ENCODE data around the gene TECPR1. TPM values are rescaled to one million over a fixed set of nuclear protein-coding genes. Genes with fewer than 3 reads are reported as not detected.

TECPR1 gene
- total RNA-seq, 2 experiments from 2014 or later: 29.8 to 36.7 TPM

- no peaks in the 10 kb centered on the region for H3K27me3 Mint-ChIP-seq (ENCODE audit: low read depth)
- H3K4me1 Mint-ChIP-seq (ENCODE audit: low read depth): peaks cover 2% of the 10 kb centered on the region
- intact Hi-C loops (cut with micrococcal nuclease): loop anchor here (2.0 kb wide), 1 partner anchor 40 kb away; no protein-coding TSS in a partner anchor
- peaks cover 20% of the 10 kb centered on the region for H3K36me3 Mint-ChIP-seq (ENCODE audit: low read depth)
- H3K27ac Mint-ChIP-seq: peak overlapping the region; percentile 36
- H3K9me3 Mint-ChIP-seq: no peaks in the 10 kb centered on the region
- CTCF ChIA-PET: interaction anchor here (0.7 to 1.3 kb wide), 3 partner anchors 10 to 13 kb away, joined by 3 to 5 read pairs (median 3); no protein-coding TSS in a partner anchor
- peak; percentile 24 for DNase-seq
- H3K4me3 Mint-ChIP-seq: no peak overlapping the region
Measured at GRCh38 chr7:98240961-98241673, 10.9 kb downstream of the TECPR1 start.

DNA sequence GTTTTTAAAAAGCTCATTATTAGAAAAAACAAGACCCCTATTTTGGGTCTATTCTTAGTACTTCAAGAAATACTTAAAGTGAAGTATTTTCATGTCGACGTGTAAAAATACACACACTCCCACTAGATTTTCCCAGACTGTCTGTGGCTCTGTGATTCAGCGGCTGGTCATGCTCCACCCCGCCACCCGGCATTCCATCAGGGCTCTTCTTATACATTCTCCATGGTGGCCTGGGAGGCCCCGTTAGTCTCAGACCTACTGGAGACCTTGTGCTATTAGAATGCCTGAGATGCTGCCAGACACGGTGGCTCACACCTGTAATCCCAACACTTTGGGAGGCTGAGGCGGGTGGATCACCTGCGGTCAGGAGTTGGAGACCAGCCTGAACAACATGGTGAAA is 13.1 kb downstream of the TECPR1 start:
- Mint-ChIP-seq H3K27me3 (ENCODE audit: low read depth) (no peaks in the 10 kb centered on the region), H3K36me3 (ENCODE audit: low read depth) (peaks cover 24% of the 10 kb centered on the region), H3K9me3 (no peaks in the 10 kb centered on the region), H3K4me1 (ENCODE audit: low read depth) (no peaks in the 10 kb centered on the region), H3K27ac (no peak overlapping the region), H3K4me3 (no peak overlapping the region)
- CTCF ChIA-PET: no interaction called here
- no peak for DNase-seq
- intact Hi-C loops (cut with micrococcal nuclease): no loop called here

DNA sequence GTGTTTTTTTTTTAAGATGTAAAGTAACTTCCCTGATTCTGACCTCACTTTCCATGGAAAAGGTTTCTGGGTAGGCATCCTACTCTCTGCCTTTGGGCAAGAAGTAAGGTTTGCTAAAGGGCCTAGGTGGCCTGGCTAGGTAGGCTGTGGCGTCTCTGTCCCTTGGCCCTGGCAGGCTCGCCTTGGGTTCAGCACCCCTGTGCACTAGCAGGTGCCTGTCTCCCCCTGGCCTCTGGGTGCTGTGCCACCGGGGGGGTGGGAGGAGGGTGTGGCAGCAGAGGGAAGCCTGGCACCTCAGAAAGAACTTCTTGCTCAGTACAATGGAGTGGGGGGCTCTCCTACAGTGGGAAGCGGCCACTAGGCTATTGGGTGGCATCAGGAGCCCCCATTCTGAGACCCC is 14.0 kb downstream of the TECPR1 start:
- DNase-seq: no peak
- Mint-ChIP-seq H3K9me3 (no peaks in the 10 kb centered on the region), H3K27ac (no peak overlapping the region), H3K27me3 (ENCODE audit: low read depth) (no peaks in the 10 kb centered on the region), H3K4me3 (no peak overlapping the region), H3K36me3 (ENCODE audit: low read depth) (peaks cover 24% of the 10 kb centered on the region), H3K4me1 (ENCODE audit: low read depth) (no peaks in the 10 kb centered on the region)
- CTCF ChIA-PET: no interaction called here
- intact Hi-C loops (cut with micrococcal nuclease): no loop called here

DNA sequence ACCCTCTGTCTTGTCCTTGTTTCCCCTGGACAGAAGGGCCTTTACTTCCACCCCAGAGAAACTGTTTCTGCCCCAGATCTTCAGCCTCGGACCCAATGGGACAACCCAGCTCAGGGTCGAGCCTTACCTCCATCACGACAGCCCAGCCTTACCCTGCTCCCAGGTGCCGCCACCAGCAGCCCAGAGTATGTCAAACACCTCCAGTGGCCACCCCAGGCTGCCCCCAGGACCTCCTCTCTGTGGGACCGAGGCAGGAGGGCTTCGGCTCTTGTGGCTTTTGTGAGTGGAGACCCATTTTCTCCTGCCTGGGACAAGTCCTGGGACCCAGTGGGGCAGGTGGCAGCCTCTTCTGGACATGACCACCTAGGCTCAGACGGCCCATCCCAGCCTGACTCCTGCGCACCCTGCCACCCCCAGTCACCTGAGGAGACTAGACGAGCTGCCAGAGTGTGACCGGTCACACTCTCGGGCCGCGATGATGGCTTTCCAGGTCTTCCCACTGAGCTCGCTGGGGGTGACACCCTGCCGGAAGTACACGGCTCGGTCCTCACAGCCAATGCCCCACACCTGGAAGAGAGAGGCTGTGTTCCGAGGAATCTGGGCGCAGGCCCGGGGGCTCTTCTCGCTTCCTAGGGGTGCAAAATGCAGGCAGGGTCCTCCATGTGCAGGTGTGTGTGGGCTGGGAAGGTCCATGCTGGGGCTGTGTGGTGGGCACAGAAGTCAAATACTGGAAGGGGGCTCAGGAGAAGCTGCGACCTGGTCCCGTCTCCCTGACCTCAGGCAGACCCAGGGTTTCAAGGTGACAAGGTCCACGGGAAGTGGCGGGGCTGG is 15.5 kb downstream of the TECPR1 start:
- CTCF ChIA-PET: interaction anchor here (0.6 kb wide), 1 partner anchor 35 kb away, joined by 3 read pairs; no protein-coding TSS in a partner anchor
- Mint-ChIP-seq H3K9me3 (no peaks in the 10 kb centered on the region), H3K27ac (no peak overlapping the region), H3K36me3 (ENCODE audit: low read depth) (peaks cover 24% of the 10 kb centered on the region), H3K4me1 (ENCODE audit: low read depth) (no peaks in the 10 kb centered on the region), H3K27me3 (ENCODE audit: low read depth) (no peaks in the 10 kb centered on the region), H3K4me3 (no peak overlapping the region)
- intact Hi-C loops (cut with micrococcal nuclease): no loop called here
- no peak for DNase-seq

- Mint-ChIP-seq H3K4me3 (no peak overlapping the region), H3K9me3 (no peaks in the 10 kb centered on the region), H3K36me3 (ENCODE audit: low read depth) (peaks cover 18% of the 10 kb centered on the region), H3K27me3 (ENCODE audit: low read depth) (no peaks in the 10 kb centered on the region), H3K4me1 (ENCODE audit: low read depth) (no peaks in the 10 kb centered on the region), H3K27ac (no peak overlapping the region)
- no peak for DNase-seq
- intact Hi-C loops (cut with micrococcal nuclease): no loop called here
- CTCF ChIA-PET: interaction anchor here (0.6 kb wide), 1 partner anchor 35 kb away, joined by 3 read pairs; no protein-coding TSS in a partner anchor
Measured at GRCh38 chr7:98235901-98236300, 16.1 kb downstream of the TECPR1 start.

DNA sequence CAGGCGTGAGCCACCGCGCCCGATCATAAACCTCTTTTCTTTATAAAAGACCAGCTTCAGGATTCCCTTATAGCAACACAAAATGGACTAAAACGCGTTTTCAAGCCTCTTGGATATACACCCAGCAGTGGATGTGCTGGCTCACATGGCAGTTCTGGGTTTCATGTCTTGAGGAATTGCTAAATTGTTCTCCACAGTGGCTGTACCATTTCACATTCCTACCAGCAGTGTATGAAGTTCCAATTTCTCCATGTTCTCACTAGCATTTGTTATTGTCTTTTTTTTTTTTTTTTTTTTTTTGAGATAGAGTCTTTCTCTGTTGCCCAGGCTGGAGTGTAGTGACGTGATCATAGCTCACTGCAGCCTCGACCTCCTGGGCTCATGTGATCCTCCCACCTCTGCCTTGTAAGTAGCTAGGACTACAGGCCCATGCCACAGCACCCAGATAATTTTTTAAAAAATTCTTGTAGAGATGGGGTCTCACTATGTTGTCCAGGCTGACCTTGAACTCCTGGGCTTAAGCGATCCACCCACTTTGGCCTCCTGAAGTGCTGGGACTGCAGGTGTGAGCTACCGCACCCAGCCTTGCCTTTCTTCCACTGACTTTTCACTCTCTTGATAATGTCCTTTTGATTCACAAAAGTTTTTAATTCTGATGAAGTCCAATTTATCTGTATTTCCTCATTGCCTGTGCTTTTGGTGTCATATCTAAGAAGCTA is 17.4 kb downstream of the TECPR1 start:
- CTCF ChIA-PET: interaction anchor here (0.7 kb wide), 1 partner anchor 187 kb away, joined by 3 read pairs; no protein-coding TSS in a partner anchor
- no peaks in the 10 kb centered on the region for H3K4me1 Mint-ChIP-seq (ENCODE audit: low read depth)

GRCh38 chr7:98233219-98234070 is 18.6 kb downstream of the TECPR1 start:
- CTCF ChIA-PET: no interaction called here

More for the DNA sequence above, 17.4 kb downstream of the TECPR1 start:
- H3K9me3 Mint-ChIP-seq: no peaks in the 10 kb centered on the region
- H3K27me3 Mint-ChIP-seq (ENCODE audit: low read depth): no peaks in the 10 kb centered on the region
- DNase-seq: no peak
- no peak overlapping the region for H3K27ac Mint-ChIP-seq
- intact Hi-C loops (cut with micrococcal nuclease): no loop called here
- H3K36me3 Mint-ChIP-seq (ENCODE audit: low read depth): peaks cover 14% of the 10 kb centered on the region
- no peak overlapping the region for H3K4me3 Mint-ChIP-seq

DNA sequence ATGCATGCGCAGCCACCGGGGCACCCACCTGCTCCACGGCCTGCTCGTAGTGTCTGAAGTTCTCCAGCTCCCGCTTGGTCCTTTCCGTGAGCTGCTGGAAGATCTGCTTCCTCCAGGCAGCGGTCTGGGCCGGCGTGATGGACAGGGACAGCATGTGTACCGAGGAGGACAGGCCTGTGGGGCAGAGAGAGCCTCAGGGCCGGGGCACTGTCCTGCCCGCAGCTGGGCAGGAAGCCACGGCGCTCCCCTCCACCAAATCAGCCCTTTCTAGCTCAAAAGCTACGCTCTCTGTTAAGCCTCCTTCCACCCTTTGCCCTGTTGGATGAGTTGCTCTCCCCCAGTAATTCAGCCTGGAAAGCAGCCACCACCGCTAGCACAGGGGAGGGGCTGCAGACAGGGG is 19.2 kb downstream of the TECPR1 start:
- H3K27me3 Mint-ChIP-seq (ENCODE audit: low read depth): no peaks in the 10 kb centered on the region
- CTCF ChIA-PET: interaction anchor here (0.6 kb wide), 1 partner anchor 198 kb away, joined by 4 read pairs; no protein-coding TSS in a partner anchor
- H3K4me3 Mint-ChIP-seq: no peak overlapping the region
- no peak for DNase-seq
- peaks cover 7% of the 10 kb centered on the region for H3K36me3 Mint-ChIP-seq (ENCODE audit: low read depth)
- intact Hi-C loops (cut with micrococcal nuclease): no loop called here
- no peak overlapping the region for H3K27ac Mint-ChIP-seq
- H3K4me1 Mint-ChIP-seq (ENCODE audit: low read depth): no peaks in the 10 kb centered on the region
- no peaks in the 10 kb centered on the region for H3K9me3 Mint-ChIP-seq

More at GRCh38 chr7:98233219-98234070, 18.6 kb downstream of the TECPR1 start:
- Mint-ChIP-seq H3K4me3 (no peak overlapping the region), H3K9me3 (no peaks in the 10 kb centered on the region), H3K27me3 (ENCODE audit: low read depth) (no peaks in the 10 kb centered on the region), H3K4me1 (ENCODE audit: low read depth) (no peaks in the 10 kb centered on the region), H3K27ac (no peak overlapping the region), H3K36me3 (ENCODE audit: low read depth) (peaks cover 9% of the 10 kb centered on the region)
- no peak for DNase-seq
- intact Hi-C loops (cut with micrococcal nuclease): no loop called here

DNA sequence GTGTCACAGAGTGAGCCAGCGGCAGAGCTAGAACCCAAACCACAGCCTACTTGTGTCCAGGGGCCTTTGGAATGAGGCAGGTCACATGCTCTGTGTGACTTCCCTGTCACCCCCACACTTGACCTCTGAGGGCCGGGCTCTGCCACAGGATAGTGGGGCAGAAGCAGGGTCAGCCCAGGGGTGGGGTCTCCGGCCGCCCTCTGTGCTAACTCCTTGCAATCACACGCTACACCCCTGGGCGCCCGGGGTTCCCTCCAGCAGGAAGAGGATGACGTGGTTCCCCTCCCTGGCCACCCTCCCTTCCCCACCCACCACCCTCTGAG is 19.8 kb downstream of the TECPR1 start:
- Mint-ChIP-seq H3K9me3 (no peaks in the 10 kb centered on the region), H3K27ac (no peak overlapping the region), H3K27me3 (ENCODE audit: low read depth) (no peaks in the 10 kb centered on the region), H3K4me1 (ENCODE audit: low read depth) (no peaks in the 10 kb centered on the region), H3K4me3 (no peak overlapping the region), H3K36me3 (ENCODE audit: low read depth) (peaks cover 8% of the 10 kb centered on the region)
- intact Hi-C loops (cut with micrococcal nuclease): no loop called here
- no peak for DNase-seq
- CTCF ChIA-PET: interaction anchor here (0.6 kb wide), 1 partner anchor 1634 kb away, joined by 5 read pairs; no protein-coding TSS in a partner anchor

DNA sequence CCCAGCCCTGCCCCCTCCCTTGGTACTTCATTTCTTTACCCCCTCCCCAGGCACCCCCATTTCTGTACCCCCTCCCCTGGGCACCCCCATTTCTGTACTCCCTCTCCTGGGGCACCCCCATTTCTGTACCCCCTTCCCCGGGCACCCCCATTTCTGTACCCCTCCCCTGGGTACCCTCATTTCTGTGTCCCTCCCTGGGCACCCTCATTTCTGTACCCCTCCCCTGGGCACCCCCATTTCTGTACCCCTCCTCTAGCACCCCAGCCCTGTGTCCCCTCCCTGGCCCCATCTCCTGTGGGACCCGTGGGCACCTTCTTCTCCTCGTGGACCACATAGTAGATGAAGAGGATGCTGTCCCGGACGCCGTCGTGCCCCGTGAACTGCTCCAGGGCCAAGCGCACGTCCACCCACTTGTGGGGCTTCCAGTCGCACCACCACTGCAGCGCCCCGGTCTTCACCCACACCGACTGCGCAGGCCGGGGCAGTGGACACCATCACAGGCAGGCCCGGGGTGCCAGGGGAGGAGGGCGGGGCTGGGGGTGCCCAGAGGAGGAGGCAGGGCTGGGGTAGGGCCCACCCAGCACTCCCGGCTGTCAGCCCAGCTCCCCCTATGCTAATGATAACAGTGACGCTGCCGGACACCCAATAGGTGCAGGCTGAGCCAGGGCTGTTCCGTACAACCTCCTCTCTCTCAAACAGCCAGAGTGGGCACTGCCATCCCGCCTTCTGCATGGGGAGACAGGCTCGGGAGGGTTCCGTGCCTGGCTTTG is 20.4 kb downstream of the TECPR1 start:
- intact Hi-C loops (cut with micrococcal nuclease): no loop called here
- no peak for DNase-seq
- H3K36me3 Mint-ChIP-seq (ENCODE audit: low read depth): peaks cover 8% of the 10 kb centered on the region
- H3K9me3 Mint-ChIP-seq: no peaks in the 10 kb centered on the region
- no peaks in the 10 kb centered on the region for H3K27me3 Mint-ChIP-seq (ENCODE audit: low read depth)
- no peak overlapping the region for H3K4me3 Mint-ChIP-seq
- no peak overlapping the region for H3K27ac Mint-ChIP-seq
- CTCF ChIA-PET: interaction anchor here (0.6 kb wide), 1 partner anchor 1634 kb away, joined by 5 read pairs; no protein-coding TSS in a partner anchor
- H3K4me1 Mint-ChIP-seq (ENCODE audit: low read depth): no peaks in the 10 kb centered on the region

All from activated naive CD4-positive, alpha-beta T cell treated with anti-CD3 and anti-CD28 coated beads for 36 hours (primary cell).